COLO829 (cell line): Measurements from ENCODE around the gene CPS1.

Source experiments
- DNase-seq: peaks from one replicate; pipeline ENCODE4 v3.0.0; 2012; ENCODE audit warnings: low spot score

Gene CPS1

GRCh38 chr2:210606001-210606400 lies 49.6 kb downstream of the CPS1 start:
- DNase-seq = peak; percentile 59

GRCh38 chr2:210611466-210611865 lies 55.1 kb downstream of the CPS1 start:
- DNase-seq = no peak

GRCh38 chr2:210616074-210616473 lies 59.7 kb downstream of the CPS1 start:
- no peak for DNase-seq

- no peak for DNase-seq
These were observed 60.9 kb downstream of the CPS1 start for GRCh38 chr2:210617318-210617717.

- DNase-seq = peak; percentile 53
These were observed 61.4 kb downstream of the CPS1 start for GRCh38 chr2:210617732-210618330.

GRCh38 chr2:210620456-210620855 lies 64.1 kb downstream of the CPS1 start:
- no peak for DNase-seq

- DNase-seq = no peak
These were observed 67.1 kb downstream of the CPS1 start for GRCh38 chr2:210623506-210623905.

GRCh38 chr2:210626849-210627248 lies 70.5 kb downstream of the CPS1 start:
- DNase-seq = peak; percentile 6

- no peak for DNase-seq
These were observed 74.6 kb downstream of the CPS1 start for GRCh38 chr2:210630873-210631560.

- DNase-seq = no peak
These were observed 77.3 kb downstream of the CPS1 start for GRCh38 chr2:210633699-210634098.

GRCh38 chr2:210635257-210635656 lies 78.9 kb downstream of the CPS1 start:
- DNase-seq = no peak

- no peak for DNase-seq
These were observed 85.9 kb downstream of the CPS1 start for GRCh38 chr2:210642333-210642732.

GRCh38 chr2:210647151-210647550 lies 90.8 kb downstream of the CPS1 start:
- DNase-seq = no peak

- no peak for DNase-seq
These were observed 97.7 kb downstream of the CPS1 start for GRCh38 chr2:210654091-210654490.

- no peak for DNase-seq
These were observed 99.0 kb downstream of the CPS1 start for GRCh38 chr2:210655229-210655975.

GRCh38 chr2:210657874-210658273 lies 101.5 kb downstream of the CPS1 start:
- no peak for DNase-seq

GRCh38 chr2:210660751-210661150 lies 104.4 kb downstream of the CPS1 start:
- no peak for DNase-seq

GRCh38 chr2:210662560-210662959 lies 106.2 kb downstream of the CPS1 start:
- DNase-seq = no peak

- peak; percentile 59 for DNase-seq
These were observed 107.3 kb downstream of the CPS1 start for GRCh38 chr2:210663631-210664089.

GRCh38 chr2:210667711-210668110 lies 111.3 kb downstream of the CPS1 start:
- no peak for DNase-seq

GRCh38 chr2:210671065-210671464 lies 114.7 kb downstream of the CPS1 start:
- no peak for DNase-seq

- no peak for DNase-seq
These were observed 116.7 kb downstream of the CPS1 start for GRCh38 chr2:210673117-210673516.

GRCh38 chr2:210676067-210676466 lies 119.7 kb downstream of the CPS1 start:
- no peak for DNase-seq
